ENCODE measurements around the gene GPR160.
"Not testable (repeated sequence)": the region's sequence is repeated elsewhere in the genome, so short reads cannot be mapped to it uniquely, and the experiment has no call there.

Gene GPR160

DNA sequence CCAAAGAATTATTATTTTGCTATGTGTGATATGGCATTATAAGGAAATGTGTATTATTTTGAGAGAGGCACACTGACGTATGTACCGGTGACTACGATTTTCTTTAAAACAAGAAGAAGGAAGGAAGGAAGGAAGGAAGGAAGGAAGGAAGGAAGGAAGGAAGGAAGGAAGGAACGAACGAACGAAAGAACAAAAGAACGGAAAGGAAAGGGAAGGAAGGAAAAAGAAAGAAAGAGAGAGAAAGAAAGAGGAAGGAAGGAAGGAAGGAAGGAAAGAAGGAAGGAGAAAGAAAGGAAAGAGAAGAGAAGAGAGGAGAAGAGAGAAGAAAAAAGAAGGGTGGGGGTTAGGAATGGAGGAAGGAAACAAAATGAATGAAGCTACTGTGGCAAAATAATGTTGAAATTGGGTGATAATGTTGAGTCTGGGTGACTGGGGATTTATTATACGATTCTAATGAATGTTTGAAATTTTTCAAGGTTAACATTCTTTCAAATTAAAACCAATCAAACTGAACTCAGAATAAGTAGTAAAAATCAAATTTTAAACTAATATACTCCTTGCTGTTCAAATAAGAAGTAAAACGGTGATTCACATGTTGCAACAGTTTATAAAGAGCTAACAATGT, 73.5 kb downstream of the GPR160 start:
- no peak for DNase-seq (ENCODE audit: low spot score)

DNA sequence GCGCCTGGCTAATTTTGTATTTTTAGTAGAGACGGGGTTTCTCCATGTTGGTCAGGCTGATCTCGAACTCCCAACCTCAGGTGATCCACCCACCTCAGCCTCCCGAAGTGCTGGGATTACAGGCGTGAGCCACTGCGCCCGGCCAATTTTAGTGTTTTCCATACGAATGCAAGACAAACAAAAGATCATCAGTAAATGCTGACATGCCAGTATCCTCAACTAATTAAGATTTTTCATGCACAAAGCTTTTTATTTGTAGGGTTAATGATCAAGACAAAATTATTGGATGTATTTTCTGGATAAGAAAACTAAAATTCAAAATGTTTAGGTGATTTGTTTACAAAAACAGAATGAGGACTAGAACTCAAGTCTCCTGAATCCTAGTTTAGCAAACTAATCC, 76.4 kb downstream of the GPR160 start:
- DNase-seq (ENCODE audit: low spot score): not testable (repeated sequence)

DNA sequence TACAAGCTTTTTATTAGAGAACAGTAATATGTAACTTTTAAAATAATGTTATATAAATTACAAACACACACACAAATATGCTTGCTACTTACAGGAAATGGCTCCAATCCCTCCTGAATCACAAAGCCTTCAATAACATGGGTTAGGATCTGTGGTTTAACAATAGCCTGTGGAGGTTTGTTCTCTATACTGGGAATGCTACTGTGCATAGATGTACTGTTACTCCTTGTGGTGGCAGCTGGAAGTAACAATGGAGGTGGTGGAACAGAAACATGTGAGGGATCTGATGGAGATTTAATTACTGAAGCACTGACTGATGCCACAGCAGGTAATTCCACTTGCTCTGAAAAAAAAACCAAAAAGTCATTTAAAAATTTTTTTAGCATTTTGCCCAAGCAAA, 79.3 kb downstream of the GPR160 start:
- no peak for DNase-seq (ENCODE audit: low spot score)

DNA sequence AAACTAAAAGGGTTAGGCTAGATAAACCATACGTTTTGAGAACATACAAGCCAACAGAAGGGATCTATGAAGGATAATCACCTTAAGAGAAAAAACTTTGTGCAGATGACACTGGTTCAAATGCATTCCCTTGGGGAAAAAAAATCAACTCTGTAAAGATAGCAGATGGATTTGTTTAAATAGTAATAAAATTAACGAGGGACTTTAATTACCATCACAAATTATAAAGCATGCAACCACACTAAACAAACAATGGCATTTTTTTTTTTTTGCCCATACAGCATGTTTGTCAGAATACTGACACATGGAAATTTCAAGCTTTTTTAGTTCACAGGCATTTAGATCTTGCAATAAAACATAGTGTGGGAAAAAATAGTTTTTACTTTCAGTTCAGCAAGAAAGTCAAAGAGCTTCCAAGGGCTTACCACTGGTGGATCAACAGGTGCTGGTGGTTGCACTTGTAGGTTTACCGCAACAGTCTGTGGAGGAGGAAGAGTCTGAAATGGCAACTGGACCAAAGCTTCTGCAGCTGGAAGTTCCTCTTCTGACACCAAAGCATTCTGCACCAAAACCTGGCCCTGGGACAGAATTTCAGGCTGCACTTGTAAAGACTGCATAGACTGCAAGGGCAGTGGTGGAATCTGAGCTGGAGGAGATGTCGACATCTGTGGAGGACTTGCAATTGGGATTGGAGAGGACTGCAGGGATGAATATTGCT, 90.6 kb downstream of the GPR160 start:
- peak; percentile 32 for DNase-seq (ENCODE audit: low spot score)

DNA sequence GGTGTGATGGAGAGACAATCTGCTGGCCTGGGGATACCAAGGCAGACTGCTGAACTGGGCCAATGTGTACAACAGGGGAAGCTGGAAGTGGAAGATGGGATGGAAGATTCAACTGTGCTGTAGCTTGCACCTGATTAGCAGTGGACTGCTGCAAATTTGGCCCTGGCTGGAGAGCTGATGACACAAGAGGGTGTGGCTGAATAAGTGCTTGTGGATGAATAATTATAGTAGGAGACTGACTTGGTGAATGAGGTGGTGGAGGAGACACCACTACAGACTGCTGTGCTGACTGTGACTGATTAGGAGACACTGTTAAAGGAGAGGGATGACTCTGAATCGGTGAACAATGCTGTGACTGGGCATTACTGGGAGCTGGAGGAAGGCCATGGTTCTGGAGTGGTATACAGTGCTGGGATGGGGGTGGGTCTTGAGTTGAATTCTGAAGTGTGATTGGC, 91.2 kb downstream of the GPR160 start:
- DNase-seq (ENCODE audit: low spot score): no peak

DNA sequence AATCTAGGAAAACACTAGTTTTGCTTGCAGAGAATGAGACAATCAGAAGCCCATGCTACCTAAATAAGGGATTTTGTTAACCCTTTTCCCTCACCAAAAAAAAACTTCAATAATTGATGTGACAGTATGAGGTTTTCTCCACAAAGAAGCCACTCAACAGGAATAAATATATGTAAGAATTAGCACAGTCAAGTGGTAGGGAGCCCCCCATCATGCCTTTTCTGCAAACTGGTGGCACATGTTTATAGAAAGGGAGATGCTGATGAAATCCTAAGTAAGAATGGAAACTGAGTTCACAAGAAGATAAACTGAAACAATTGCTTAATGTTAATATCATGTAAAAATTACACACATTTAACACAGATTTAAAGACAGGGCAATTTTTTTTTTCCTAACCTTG, 92.7 kb downstream of the GPR160 start:
- DNase-seq (ENCODE audit: low spot score): no peak

DNA sequence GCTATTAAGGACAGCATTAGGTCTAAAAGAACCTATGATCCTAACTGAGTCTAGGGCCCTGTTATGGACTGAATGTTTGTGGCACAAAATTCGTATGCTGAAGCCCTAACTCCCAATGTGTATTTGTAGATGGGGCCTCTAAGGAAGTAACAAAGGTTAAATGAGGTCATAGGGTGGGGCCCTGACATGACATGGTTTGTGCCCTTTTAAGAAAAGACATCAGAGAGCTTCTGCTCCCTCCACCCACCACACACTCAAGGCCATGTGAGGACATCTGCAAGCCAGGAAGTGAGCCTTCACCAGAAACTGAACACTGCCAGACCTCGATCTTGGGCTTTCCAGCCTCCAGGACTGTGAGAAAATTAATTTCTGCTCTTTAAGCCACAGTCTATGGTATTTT, 94.5 kb downstream of the GPR160 start:
- no peak for DNase-seq (ENCODE audit: low spot score)
